Thoracic aorta (tissue), 2 donors: ENCODE measurements around the gene LSM7. TPM values are rescaled to one million over a fixed set of nuclear protein-coding genes. Genes with fewer than 3 reads are reported as not detected.
"Not testable (repeated sequence)": the region's sequence is repeated elsewhere in the genome, so short reads cannot be mapped to it uniquely, and the experiment has no call there.

Experiments
- ATAC-seq: fragments of 150-250 bp; one replicate; pipeline ENCODE4 v1.8.0; 2017; ENCODE audit warnings: low read depth; ENCODE audit not compliant: insufficient number of reproducible peaks, low FRiP score
- DNase-seq: peaks from one replicate; pipeline ENCODE4 v3.0.0-alpha.2; 2020; ENCODE audit warnings: low spot score
- H3K27ac ChIP-seq, 2 donors: fragments of 200-600 bp; sonication (generic); 1 replicate in 1 of 2; 2 replicates in 1 of 2; pipeline ENCODE4 v1.5.1; 2016; ENCODE audit warnings: mild to moderate bottlenecking in 2 of 2, moderate library complexity in 2 of 2
- H3K27me3 ChIP-seq: fragments of 200-600 bp; sonication (generic); replicated peaks from 2 replicates; pipeline ENCODE4 v1.6.0; 2016; ENCODE audit warnings: mild to moderate bottlenecking; ENCODE audit not compliant: insufficient read depth
- H3K36me3 ChIP-seq: fragments of 200-600 bp; sonication (generic); one replicate; pipeline ENCODE4 v1.5.1; 2016
- H3K4me1 ChIP-seq, 2 donors: fragments of 200-600 bp; sonication (generic); 1 replicate in 1 of 2; 2 replicates in 1 of 2; pipeline versions ENCODE4 v1.5.1 to v1.6.0; 2016; ENCODE audit warnings: low read depth in 2 of 2, mild to moderate bottlenecking in 1 of 2; ENCODE audit not compliant: control insufficient read depth in 1 of 2
- H3K4me3 ChIP-seq: fragments of 200-600 bp; sonication (generic); 2 replicates; pipeline ENCODE4 v1.5.1; 2016; ENCODE audit warnings: mild to moderate bottlenecking
- H3K9me3 ChIP-seq: fragments of 200-600 bp; sonication (generic); 2 replicates; pipeline ENCODE4 v1.5.1; 2016
- CTCF ChIP-seq: fragments of 200-600 bp; sonication (generic); IDR thresholded peaks from one replicate; pipeline ENCODE4 v1.5.1; 2019; ENCODE audit warnings: antibody characterized with exemption
- total RNA-seq, 2 donors: library from RNA; depleted of rRNA; stranded (reverse); fragments of >200 nt; gene quantifications; one replicate each; pipeline versions ENCODE4 v1.1.0 to v1.2.3, GENCODE V29; 2016

LSM7 gene
- total RNA-seq, 2 donors from 2014 or later: 35.5 to 38.8 TPM

- DNase-seq (no peak), ATAC-seq (no peak)
- Histone ChIP-seq H3K4me1 (peaks cover 0 to 12% of the 10 kb centered on the region in 2 donors), H3K36me3 (no peaks in the 10 kb centered on the region), H3K9me3 (no peaks in the 10 kb centered on the region), H3K27me3 (no peaks in the 10 kb centered on the region), H3K4me3 (peak within 1 kb of the TSS; percentile 58), H3K27ac (no peak within 1 kb of the TSS)
- no peak for TF ChIP-seq CTCF
Measured at GRCh38 chr19:2282062-2282861, 46.1 kb downstream of the LSM7 start, which contains the start of gene PEAK3. PEAK3 (minus strand) TSS chr19:2282175; CDS start chr19:2280931, 1,244 bp downstream.

GRCh38 chr19:2281265-2282061 lies 46.9 kb downstream of the LSM7 start:
- ATAC-seq, H3K27me3 ChIP-seq, H3K27ac ChIP-seq, H3K9me3 ChIP-seq, H3K36me3 ChIP-seq, DNase-seq: not testable (repeated sequence)
- peaks cover 0 to 12% of the 10 kb centered on the region in 2 donors for H3K4me1 ChIP-seq
- peak overlapping the region; percentile 58 for H3K4me3 ChIP-seq

GRCh38 chr19:2280633-2281264 lies 47.6 kb downstream of the LSM7 start:
- no peak for ATAC-seq
- no peak for TF ChIP-seq CTCF

GRCh38 chr19:2278459-2279158 lies 49.8 kb downstream of the LSM7 start:
- ATAC-seq (no peak), DNase-seq (no peak)
- Histone ChIP-seq H3K4me1 (peaks cover 5 to 35% of the 10 kb centered on the region in 2 donors), H3K27me3 (no peaks in the 10 kb centered on the region), H3K4me3 (no peak overlapping the region), H3K9me3 (no peaks in the 10 kb centered on the region), H3K36me3 (no peaks in the 10 kb centered on the region), H3K27ac (no peak overlapping the region)
- TF ChIP-seq CTCF: no peak

More at GRCh38 chr19:2280633-2281264, 47.6 kb downstream of the LSM7 start:
- H3K36me3 ChIP-seq: no peaks in the 10 kb centered on the region
- no peak overlapping the region for H3K4me3 ChIP-seq
- no peaks in the 10 kb centered on the region for H3K27me3 ChIP-seq
- DNase-seq: no peak
- no peak overlapping the region for H3K27ac ChIP-seq
- no peaks in the 10 kb centered on the region for H3K9me3 ChIP-seq
- peaks cover 0 to 15% of the 10 kb centered on the region in 2 donors for H3K4me1 ChIP-seq

GRCh38 chr19:2277138-2277537 lies 51.2 kb downstream of the LSM7 start:
- no peak overlapping the region for H3K27ac ChIP-seq
- ATAC-seq (no peak), DNase-seq (no peak)
- no peak overlapping the region for H3K4me3 ChIP-seq
- no peak for TF ChIP-seq CTCF
- H3K9me3 ChIP-seq: no peaks in the 10 kb centered on the region
- H3K4me1 ChIP-seq: peaks cover 19 to 44% of the 10 kb centered on the region in 2 donors
- no peaks in the 10 kb centered on the region for H3K27me3 ChIP-seq
- H3K36me3 ChIP-seq: peaks cover 11% of the 10 kb centered on the region
